GM12873 (cell line): ENCODE measurements around the gene ADORA1.

Source experiments
- CTCF ChIP-seq: IDR thresholded peaks from 2 replicates; pipeline ENCODE4 v1.5.1; 2012; ENCODE audit warnings: low read depth, mild to moderate bottlenecking, moderate library complexity, low read length, control low read depth; ENCODE audit not compliant: insufficient read depth; ENCODE audit errors: missing control alignments

The ADORA1 gene

GRCh38 chr1:203126151-203126865, 1.2 kb upstream of the ADORA1 start:
- peak; percentile 31 for TF ChIP-seq CTCF

- no peak for TF ChIP-seq CTCF
Observed at GRCh38 chr1:203126866-203127665, 460 bp upstream of the ADORA1 start.

- TF ChIP-seq CTCF, result no peak
Observed at GRCh38 chr1:203128431-203128715, 847 bp downstream of the ADORA1 start.

- TF ChIP-seq CTCF, result no peak
Observed at GRCh38 chr1:203128716-203129500, 1.4 kb downstream of the ADORA1 start.

GRCh38 chr1:203129501-203130231, 2.1 kb downstream of the ADORA1 start:
- no peak for TF ChIP-seq CTCF

- no peak for TF ChIP-seq CTCF
Observed at GRCh38 chr1:203130358-203130985, 2.9 kb downstream of the ADORA1 start.
